ENCODE measurements around the gene IFITM1. TPM values are rescaled to one million over a fixed set of nuclear protein-coding genes. Genes with fewer than 3 reads are reported as not detected.
A peak's percentile ranks its signal among the peaks of the same experiment; 100 is the strongest.

Gene IFITM1
- total RNA-seq, 1 donor from 2014 or later = 13.3 TPM

DNA sequence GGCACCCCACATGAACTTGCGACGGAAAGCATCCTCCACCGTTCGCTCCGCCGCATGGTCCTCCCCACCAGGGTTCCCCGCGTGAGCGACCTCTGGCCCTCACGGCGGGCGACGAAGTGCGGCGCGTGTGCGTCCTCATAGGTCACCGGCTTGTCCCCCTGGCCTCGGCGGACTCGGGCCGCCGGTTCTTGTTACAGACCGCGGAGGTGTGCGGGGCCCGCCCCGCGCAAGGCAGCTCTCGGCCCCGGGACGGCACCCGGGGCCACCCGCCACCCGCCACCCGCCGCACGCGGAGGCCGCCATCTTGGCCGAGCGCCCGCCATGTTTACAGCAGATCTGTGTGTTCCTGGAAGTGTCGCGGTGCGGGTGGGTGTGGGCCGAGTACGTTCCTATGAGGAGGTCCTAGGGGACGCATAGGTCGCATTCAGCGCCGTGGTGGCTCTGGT is 9.8 kb upstream of the IFITM1 start:
- Histone ChIP-seq H3K27me3 (no peaks in the 10 kb centered on the region), H3K4me2 (no peak overlapping the region), H3K79me2 (ENCODE audit: low read depth) (peaks cover under 1% of the 10 kb centered on the region), H4K20me1 (ENCODE audit: low read depth) (no peaks in the 10 kb centered on the region), H3K36me3 (no peaks in the 10 kb centered on the region), H3K27ac (no peak overlapping the region), H3K9ac (no peak overlapping the region), H2AFZ (replicated peaks) (no peak overlapping the region), H3K4me1 (peaks cover 33% of the 10 kb centered on the region), H3K4me3 (no peak overlapping the region), H3F3A (ENCODE audit: low read depth) (peaks cover 34% of the 10 kb centered on the region), H3K9me3 (ENCODE audit: low read depth) (no peaks in the 10 kb centered on the region)
- no peak for TF ChIP-seq EZH2 (IDR thresholded peaks at IDR 0.05)
- no peak for TF ChIP-seq EZH2phosphoT487 (IDR thresholded peaks at IDR 0.05)
- TF ChIP-seq, protein P1, sequence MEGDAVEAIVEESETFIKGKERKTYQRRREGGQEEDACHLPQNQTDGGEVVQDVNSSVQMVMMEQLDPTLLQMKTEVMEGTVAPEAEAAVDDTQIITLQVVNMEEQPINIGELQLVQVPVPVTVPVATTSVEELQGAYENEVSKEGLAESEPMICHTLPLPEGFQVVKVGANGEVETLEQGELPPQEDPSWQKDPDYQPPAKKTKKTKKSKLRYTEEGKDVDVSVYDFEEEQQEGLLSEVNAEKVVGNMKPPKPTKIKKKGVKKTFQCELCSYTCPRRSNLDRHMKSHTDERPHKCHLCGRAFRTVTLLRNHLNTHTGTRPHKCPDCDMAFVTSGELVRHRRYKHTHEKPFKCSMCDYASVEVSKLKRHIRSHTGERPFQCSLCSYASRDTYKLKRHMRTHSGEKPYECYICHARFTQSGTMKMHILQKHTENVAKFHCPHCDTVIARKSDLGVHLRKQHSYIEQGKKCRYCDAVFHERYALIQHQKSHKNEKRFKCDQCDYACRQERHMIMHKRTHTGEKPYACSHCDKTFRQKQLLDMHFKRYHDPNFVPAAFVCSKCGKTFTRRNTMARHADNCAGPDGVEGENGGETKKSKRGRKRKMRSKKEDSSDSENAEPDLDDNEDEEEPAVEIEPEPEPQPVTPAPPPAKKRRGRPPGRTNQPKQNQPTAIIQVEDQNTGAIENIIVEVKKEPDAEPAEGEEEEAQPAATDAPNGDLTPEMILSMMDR (IDR thresholded peaks at IDR 0.05) = no peak
- H3K4me3 Mint-ChIP-seq = no peak overlapping the region
- peaks cover 42% of the 10 kb centered on the region for H3K4me1 Mint-ChIP-seq
- no peaks in the 10 kb centered on the region for H3K36me3 Mint-ChIP-seq
- no peak for DNase-seq (ENCODE audit: low spot score)
- H3K9me3 Mint-ChIP-seq = peaks cover 16% of the 10 kb centered on the region
- H3K27me3 Mint-ChIP-seq (ENCODE audit: insufficient read depth, low read depth) = peaks cover 5% of the 10 kb centered on the region
- no peak overlapping the region for H3K27ac Mint-ChIP-seq

DNA sequence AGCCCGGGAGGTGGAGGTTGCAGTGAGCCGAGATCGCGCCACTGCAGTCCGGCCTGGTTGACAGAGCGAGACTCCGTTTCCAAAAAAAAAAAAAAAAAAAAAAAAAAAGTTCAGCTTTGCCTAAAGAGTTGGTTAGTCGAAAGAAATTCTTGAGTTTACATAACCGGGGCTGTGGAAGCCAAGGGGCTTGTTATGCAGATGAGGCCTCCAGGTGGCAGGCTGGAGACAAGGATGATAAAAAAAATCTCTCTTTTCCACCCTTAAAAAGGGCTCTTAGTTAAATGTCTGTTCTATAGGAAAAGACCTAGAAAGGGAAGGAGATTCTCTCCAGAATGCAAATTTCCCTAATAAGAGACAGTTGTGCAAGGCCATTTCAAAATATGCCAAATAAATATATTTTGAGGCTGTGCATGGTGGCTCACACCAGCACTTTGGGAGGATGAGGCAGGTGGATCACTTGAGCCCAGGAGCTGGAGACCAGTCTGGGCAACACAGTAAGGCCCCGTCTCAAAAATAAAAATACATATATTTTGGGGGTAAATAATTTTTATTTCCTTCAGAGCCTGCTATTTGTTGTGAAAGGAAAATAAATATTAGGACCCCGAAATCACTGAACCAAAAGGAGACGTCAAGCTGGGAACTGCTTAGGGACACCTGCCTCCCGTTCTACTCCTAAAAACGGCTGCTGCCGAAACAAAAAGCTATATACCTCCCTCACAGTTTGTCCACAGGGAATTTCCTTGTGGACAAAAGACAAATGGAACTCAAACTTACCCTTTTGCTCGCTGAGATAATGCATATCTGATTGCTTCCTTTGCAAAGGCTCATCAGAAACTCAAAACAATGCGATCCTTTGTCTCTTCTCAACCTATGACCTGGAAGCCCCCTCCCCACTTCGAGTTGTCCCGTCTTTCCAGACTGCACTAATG is 8.7 kb upstream of the IFITM1 start:
- peak overlapping the region; percentile 16 for H3K27ac Mint-ChIP-seq
- peak overlapping the region; percentile 63 for H3K4me2 ChIP-seq

DNA sequence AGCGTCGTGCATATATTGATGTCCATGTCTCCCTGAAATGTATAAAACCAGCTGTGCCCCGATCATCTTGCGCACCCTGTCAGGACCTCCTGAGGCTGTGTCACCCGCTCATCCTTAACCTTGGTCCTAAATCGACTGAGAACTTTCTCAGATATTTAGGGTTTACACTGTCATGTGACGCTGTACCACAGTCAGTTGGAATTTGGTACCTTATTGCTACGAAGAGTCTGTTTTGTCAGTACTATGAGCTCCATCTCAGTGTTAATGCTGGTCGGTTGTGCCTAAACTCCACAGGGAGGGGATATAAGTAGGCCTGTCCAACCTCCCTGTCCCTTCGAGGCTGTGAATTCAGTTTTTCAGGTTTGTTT is 8.0 kb upstream of the IFITM1 start:
- Mint-ChIP-seq H3K9me3 (peaks cover 16% of the 10 kb centered on the region), H3K4me1 (peaks cover 44% of the 10 kb centered on the region), H3K36me3 (no peaks in the 10 kb centered on the region), H3K27me3 (ENCODE audit: insufficient read depth, low read depth) (peaks cover 5% of the 10 kb centered on the region), H3K4me3 (peak overlapping the region; percentile 60), H3K27ac (peak overlapping the region; percentile 16)
- peak; percentile 24 for DNase-seq (ENCODE audit: low spot score)
- Histone ChIP-seq H3K9me3 (ENCODE audit: low read depth) (no peaks in the 10 kb centered on the region), H3F3A (ENCODE audit: low read depth) (peaks cover 38% of the 10 kb centered on the region), H3K36me3 (no peaks in the 10 kb centered on the region), H3K79me2 (ENCODE audit: low read depth) (peaks cover 3% of the 10 kb centered on the region), H4K20me1 (ENCODE audit: low read depth) (no peaks in the 10 kb centered on the region), H2AFZ (replicated peaks) (no peak overlapping the region), H3K4me3 (no peak overlapping the region), H3K27ac (peak overlapping the region; percentile 82), H3K4me2 (peak overlapping the region; percentile 63), H3K27me3 (no peaks in the 10 kb centered on the region), H3K9ac (no peak overlapping the region), H3K4me1 (peaks cover 34% of the 10 kb centered on the region)
- TF ChIP-seq, protein P1 (IDR thresholded peaks at IDR 0.05) = no peak
- TF ChIP-seq EZH2phosphoT487 (IDR thresholded peaks at IDR 0.05) (no peak), EZH2 (IDR thresholded peaks at IDR 0.05) (no peak)

More for the DNA sequence above, 8.7 kb upstream of the IFITM1 start:
- Histone ChIP-seq H3K9me3 (ENCODE audit: low read depth) (no peaks in the 10 kb centered on the region), H3K9ac (no peak overlapping the region), H3K4me3 (peak overlapping the region; percentile 4), H3F3A (ENCODE audit: low read depth) (peaks cover 44% of the 10 kb centered on the region), H3K4me1 (peaks cover 38% of the 10 kb centered on the region), H3K79me2 (ENCODE audit: low read depth) (peaks cover 3% of the 10 kb centered on the region), H3K27ac (peak overlapping the region; percentile 82), H2AFZ (replicated peaks) (no peak overlapping the region), H4K20me1 (ENCODE audit: low read depth) (no peaks in the 10 kb centered on the region), H3K27me3 (no peaks in the 10 kb centered on the region), H3K36me3 (no peaks in the 10 kb centered on the region)
- peaks cover 50% of the 10 kb centered on the region for H3K4me1 Mint-ChIP-seq
- H3K36me3 Mint-ChIP-seq = no peaks in the 10 kb centered on the region
- peak; percentile 81 for DNase-seq (ENCODE audit: low spot score)
- TF ChIP-seq EZH2phosphoT487 (IDR thresholded peaks at IDR 0.05) (peak; percentile 38), EZH2 (IDR thresholded peaks at IDR 0.05) (no peak)
- TF ChIP-seq, protein P1 (IDR thresholded peaks at IDR 0.05) = peak; percentile 61
- H3K9me3 Mint-ChIP-seq = peaks cover 16% of the 10 kb centered on the region
- peak overlapping the region; percentile 60 for H3K4me3 Mint-ChIP-seq
- peaks cover 5% of the 10 kb centered on the region for H3K27me3 Mint-ChIP-seq (ENCODE audit: insufficient read depth, low read depth)
